NCI-H2196 (cell line): ENCODE data around the gene GAB1.
"Not testable (repeated sequence)": the region's sequence is repeated elsewhere in the genome, so short reads cannot be mapped to it uniquely, and the experiment has no call there.

Source experiments
- DNase-seq: peaks from one replicate; lab custom pipeline; 2025; ENCODE audit not compliant: unreplicated experiment; lab: John Stamatoyannopoulos, UW

Gene GAB1

GRCh38 chr4:143337600-143338287 lies 1.1 kb downstream of the GAB1 start:
- no peak for DNase-seq

DNA sequence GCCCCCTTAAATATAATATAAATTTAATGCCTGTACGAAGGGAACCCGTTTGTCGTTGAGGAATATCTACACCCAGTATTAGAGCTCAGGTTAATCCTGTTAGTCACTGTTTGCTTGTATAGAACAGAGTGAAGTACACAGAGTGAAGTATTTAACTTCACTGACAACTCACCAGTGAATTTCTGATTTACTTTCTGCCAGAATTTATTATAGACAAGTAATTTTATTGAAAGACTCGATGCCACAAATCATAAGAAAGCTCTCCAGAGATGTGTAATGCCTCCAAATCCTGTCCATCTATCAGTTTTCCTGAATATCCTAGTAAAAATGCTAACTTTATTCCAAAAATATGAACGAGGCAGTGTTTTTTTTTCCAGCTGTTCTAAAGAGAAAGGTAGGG lies 1.6 kb downstream of the GAB1 start:
- DNase-seq = no peak

- no peak for DNase-seq
Measured at GRCh38 chr4:143339497-143339896, 2.8 kb downstream of the GAB1 start.

DNA sequence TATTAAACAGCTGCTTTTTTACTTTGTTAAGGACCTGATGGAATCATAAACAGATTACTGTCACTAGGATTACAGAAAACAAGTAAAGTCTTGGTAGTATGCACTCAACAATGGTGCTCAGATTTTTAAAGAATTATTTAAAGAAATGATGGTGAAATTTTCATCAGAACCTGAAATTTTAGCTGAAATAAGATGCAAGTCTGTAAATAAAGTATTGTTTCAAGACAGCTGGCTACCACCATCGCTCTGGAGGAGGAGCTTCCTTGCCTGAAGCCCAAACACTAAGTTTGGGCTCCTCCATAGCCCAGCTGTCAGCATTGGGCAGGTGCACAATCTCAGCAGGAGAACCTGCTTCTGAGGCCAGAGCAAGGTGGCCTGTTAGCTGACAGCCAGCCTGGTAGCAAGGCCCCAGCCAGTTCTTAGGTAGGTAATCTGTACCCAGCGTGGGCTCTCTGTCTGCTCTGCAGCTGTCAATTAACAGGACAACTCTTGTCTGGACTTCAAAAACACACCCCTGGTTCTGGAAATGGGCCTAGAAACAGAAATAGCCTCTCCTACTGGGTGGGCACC lies 4.6 kb downstream of the GAB1 start:
- no peak for DNase-seq

GRCh38 chr4:143343276-143343831 lies 6.7 kb downstream of the GAB1 start:
- no peak for DNase-seq

- DNase-seq = no peak
Measured at GRCh38 chr4:143344041-143344440, 7.4 kb downstream of the GAB1 start.

- no peak for DNase-seq
Measured at GRCh38 chr4:143344774-143345173, 8.1 kb downstream of the GAB1 start.

- DNase-seq = no peak
Measured at GRCh38 chr4:143345356-143345755, 8.7 kb downstream of the GAB1 start.

- DNase-seq = no peak
Measured at GRCh38 chr4:143346206-143346605, 9.5 kb downstream of the GAB1 start.

GRCh38 chr4:143347484-143348111 lies 10.9 kb downstream of the GAB1 start:
- DNase-seq = no peak

DNA sequence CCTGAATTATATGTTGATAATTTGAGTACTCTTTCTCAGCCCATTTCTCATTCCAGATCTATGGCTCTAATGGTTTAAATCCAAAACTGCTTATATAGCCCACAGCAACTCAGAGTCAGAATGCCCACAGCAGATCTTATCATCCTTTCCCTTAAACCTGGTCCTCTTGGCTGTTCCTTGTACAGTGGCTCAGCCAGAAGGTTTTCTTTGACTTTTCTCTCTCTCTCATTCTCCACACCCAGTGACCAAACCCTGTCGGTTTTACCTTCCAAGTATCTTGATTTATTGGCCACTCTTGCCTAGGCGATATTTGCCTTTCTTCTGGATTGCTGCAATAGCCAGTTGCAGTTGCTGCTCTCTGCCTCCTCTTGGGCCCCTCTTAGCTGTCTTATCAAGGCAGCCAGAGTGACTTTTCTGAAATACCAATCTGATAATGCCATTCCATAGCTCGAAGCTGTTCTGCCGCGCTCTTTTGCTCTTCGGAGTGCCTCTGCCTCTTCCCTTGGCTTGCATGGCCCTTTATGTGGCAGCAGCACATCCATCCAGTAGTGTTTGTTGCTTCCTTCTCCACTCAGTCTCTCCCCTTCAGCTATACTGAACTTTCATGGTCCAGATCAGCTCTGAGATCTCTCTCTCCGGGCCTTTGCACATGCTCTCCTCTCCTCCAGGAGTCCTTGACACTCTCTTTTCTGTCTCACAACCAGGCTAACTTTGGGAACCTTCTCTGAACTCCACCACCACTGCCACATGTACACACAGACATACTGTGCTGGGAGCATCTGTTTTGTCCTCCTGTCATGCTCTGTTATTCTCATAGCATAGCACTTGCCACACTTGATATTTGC lies 11.8 kb downstream of the GAB1 start:
- DNase-seq = no peak

- not testable (repeated sequence) for DNase-seq
Measured at GRCh38 chr4:143349858-143350527, 13.3 kb downstream of the GAB1 start.

- DNase-seq = no peak
Measured at GRCh38 chr4:143351149-143351691, 14.5 kb downstream of the GAB1 start.

GRCh38 chr4:143351774-143352451 lies 15.2 kb downstream of the GAB1 start:
- no peak for DNase-seq

DNA sequence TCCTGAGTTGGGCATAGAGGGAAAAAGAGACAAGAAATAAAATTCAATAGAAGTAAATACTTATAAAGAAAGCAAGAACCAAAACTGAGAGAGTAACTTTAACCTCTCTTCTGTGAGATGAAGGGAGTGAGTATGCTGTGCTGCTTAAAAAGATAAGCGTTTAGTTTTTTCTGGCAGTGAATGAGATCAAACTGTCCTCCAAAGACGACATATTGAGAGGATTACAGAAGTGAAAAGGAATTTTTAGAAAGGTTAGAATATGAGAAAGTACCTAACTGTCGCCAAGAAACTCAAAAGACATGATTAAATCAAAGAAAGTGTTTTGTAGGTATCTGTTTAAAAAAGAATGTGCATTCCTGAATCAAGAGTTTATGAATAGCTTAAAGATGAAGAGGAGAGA lies 16.0 kb downstream of the GAB1 start:
- no peak for DNase-seq

- DNase-seq = no peak
Measured at GRCh38 chr4:143353797-143354196, 17.1 kb downstream of the GAB1 start.

GRCh38 chr4:143354990-143355389 lies 18.3 kb downstream of the GAB1 start:
- DNase-seq = no peak

- no peak for DNase-seq
Measured at GRCh38 chr4:143355540-143356217, 19.0 kb downstream of the GAB1 start.

GRCh38 chr4:143356493-143356892 lies 19.8 kb downstream of the GAB1 start:
- no peak for DNase-seq
